Measurements from ENCODE around the gene FHOD1. TPM values are rescaled to one million over a fixed set of nuclear protein-coding genes. Genes with fewer than 3 reads are reported as not detected.

Gene FHOD1
- total and polyA plus RNA-seq, 2 of the 13 experiments (the other 11 are each of a cell fraction or from before 2014, with no cell fraction given) = 20.0 to 20.8 TPM

- TF ChIP-seq CENPX (CRISPR knock-in tag; IDR thresholded peaks at IDR 0.05) (no peak), ZSCAN20 (CRISPR knock-in tag; IDR thresholded peaks at IDR 0.05; ENCODE audit: borderline replicate concordance) (0 out of 2 replicates have a peak, but pooled peaks have one; percentile 1), TCF12 (IDR thresholded peaks at IDR 0.05) (no peak), TCF12 (CRISPR knock-in tag; IDR thresholded peaks at IDR 0.05) (no peak), PRDM4 (CRISPR knock-in tag; IDR thresholded peaks at IDR 0.05; ENCODE audit: borderline replicate concordance) (no peak), ZNF441 (CRISPR knock-in tag; IDR thresholded peaks at IDR 0.05; ENCODE audit: borderline replicate concordance) (peak; percentile 3; the same call in 1 of the 2 replicates), FOSL2 (CRISPR knock-in tag; IDR thresholded peaks at IDR 0.05) (no peak), MTF2 (CRISPR knock-in tag; IDR thresholded peaks at IDR 0.05; ENCODE audit: borderline replicate concordance) (no peak), DBP (CRISPR knock-in tag; IDR thresholded peaks at IDR 0.05; ENCODE audit: not compliant biosample characterization) (peak; percentile 31), NKX3-1 (CRISPR knock-in tag; IDR thresholded peaks at IDR 0.05) (no peak), ZFYVE20 (CRISPR knock-in tag; IDR thresholded peaks at IDR 0.05; ENCODE audit: borderline replicate concordance, low read depth) (no peak), MBNL3 (CRISPR knock-in tag; conservative IDR thresholded peaks at IDR 0.05) (no peak), SRF (IDR thresholded peaks at IDR 0.05; ENCODE audit: low read depth, low read length) (no peak)
- TF ChIP-seq, protein P1, sequence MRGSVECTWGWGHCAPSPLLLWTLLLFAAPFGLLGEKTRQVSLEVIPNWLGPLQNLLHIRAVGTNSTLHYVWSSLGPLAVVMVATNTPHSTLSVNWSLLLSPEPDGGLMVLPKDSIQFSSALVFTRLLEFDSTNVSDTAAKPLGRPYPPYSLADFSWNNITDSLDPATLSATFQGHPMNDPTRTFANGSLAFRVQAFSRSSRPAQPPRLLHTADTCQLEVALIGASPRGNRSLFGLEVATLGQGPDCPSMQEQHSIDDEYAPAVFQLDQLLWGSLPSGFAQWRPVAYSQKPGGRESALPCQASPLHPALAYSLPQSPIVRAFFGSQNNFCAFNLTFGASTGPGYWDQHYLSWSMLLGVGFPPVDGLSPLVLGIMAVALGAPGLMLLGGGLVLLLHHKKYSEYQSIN (CRISPR knock-in tag; IDR thresholded peaks at IDR 0.05; ENCODE audit: borderline replicate concordance) = no peak
- TF ChIP-seq, protein P2, sequence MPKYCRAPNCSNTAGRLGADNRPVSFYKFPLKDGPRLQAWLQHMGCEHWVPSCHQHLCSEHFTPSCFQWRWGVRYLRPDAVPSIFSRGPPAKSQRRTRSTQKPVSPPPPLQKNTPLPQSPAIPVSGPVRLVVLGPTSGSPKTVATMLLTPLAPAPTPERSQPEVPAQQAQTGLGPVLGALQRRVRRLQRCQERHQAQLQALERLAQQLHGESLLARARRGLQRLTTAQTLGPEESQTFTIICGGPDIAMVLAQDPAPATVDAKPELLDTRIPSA (CRISPR knock-in tag; IDR thresholded peaks at IDR 0.05; ENCODE audit: borderline replicate concordance) = 0 out of 2 replicates have a peak, but pooled peaks have one; percentile 62
- TF ChIP-seq, protein P3, sequence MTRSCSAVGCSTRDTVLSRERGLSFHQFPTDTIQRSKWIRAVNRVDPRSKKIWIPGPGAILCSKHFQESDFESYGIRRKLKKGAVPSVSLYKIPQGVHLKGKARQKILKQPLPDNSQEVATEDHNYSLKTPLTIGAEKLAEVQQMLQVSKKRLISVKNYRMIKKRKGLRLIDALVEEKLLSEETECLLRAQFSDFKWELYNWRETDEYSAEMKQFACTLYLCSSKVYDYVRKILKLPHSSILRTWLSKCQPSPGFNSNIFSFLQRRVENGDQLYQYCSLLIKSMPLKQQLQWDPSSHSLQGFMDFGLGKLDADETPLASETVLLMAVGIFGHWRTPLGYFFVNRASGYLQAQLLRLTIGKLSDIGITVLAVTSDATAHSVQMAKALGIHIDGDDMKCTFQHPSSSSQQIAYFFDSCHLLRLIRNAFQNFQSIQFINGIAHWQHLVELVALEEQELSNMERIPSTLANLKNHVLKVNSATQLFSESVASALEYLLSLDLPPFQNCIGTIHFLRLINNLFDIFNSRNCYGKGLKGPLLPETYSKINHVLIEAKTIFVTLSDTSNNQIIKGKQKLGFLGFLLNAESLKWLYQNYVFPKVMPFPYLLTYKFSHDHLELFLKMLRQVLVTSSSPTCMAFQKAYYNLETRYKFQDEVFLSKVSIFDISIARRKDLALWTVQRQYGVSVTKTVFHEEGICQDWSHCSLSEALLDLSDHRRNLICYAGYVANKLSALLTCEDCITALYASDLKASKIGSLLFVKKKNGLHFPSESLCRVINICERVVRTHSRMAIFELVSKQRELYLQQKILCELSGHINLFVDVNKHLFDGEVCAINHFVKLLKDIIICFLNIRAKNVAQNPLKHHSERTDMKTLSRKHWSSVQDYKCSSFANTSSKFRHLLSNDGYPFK (CRISPR knock-in tag; IDR thresholded peaks at IDR 0.05; ENCODE audit: borderline replicate concordance) = no peak
- TF ChIP-seq, protein P4, sequence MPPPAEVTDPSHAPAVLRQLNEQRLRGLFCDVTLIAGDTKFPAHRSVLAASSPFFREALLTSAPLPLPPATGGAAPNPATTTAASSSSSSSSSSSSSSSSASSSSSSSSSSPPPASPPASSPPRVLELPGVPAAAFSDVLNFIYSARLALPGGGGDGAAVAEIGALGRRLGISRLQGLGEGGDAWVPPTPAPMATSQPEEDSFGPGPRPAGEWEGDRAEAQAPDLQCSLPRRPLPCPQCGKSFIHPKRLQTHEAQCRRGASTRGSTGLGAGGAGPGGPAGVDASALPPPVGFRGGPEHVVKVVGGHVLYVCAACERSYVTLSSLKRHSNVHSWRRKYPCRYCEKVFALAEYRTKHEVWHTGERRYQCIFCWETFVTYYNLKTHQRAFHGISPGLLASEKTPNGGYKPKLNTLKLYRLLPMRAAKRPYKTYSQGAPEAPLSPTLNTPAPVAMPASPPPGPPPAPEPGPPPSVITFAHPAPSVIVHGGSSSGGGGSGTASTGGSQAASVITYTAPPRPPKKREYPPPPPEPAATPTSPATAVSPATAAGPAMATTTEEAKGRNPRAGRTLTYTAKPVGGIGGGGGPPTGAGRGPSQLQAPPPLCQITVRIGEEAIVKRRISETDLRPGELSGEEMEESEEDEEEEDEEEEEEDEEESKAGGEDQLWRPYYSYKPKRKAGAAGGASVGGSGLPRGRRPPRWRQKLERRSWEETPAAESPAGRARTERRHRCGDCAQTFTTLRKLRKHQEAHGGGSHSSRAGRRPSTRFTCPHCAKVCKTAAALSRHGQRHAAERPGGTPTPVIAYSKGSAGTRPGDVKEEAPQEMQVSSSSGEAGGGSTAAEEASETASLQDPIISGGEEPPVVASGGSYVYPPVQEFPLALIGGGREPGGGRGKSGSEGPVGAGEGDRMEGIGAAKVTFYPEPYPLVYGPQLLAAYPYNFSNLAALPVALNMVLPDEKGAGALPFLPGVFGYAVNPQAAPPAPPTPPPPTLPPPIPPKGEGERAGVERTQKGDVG (CRISPR knock-in tag; IDR thresholded peaks at IDR 0.05; ENCODE audit: borderline replicate concordance) = no peak
Measured at GRCh38 chr16:67245674-67246080, 1.6 kb downstream of the FHOD1 start (continued).
